ENCODE measurements around the gene SLC35E4.
"Not testable (repeated sequence)": the region's sequence is repeated elsewhere in the genome, so short reads cannot be mapped to it uniquely, and the experiment has no call there.

SLC35E4 gene

DNA sequence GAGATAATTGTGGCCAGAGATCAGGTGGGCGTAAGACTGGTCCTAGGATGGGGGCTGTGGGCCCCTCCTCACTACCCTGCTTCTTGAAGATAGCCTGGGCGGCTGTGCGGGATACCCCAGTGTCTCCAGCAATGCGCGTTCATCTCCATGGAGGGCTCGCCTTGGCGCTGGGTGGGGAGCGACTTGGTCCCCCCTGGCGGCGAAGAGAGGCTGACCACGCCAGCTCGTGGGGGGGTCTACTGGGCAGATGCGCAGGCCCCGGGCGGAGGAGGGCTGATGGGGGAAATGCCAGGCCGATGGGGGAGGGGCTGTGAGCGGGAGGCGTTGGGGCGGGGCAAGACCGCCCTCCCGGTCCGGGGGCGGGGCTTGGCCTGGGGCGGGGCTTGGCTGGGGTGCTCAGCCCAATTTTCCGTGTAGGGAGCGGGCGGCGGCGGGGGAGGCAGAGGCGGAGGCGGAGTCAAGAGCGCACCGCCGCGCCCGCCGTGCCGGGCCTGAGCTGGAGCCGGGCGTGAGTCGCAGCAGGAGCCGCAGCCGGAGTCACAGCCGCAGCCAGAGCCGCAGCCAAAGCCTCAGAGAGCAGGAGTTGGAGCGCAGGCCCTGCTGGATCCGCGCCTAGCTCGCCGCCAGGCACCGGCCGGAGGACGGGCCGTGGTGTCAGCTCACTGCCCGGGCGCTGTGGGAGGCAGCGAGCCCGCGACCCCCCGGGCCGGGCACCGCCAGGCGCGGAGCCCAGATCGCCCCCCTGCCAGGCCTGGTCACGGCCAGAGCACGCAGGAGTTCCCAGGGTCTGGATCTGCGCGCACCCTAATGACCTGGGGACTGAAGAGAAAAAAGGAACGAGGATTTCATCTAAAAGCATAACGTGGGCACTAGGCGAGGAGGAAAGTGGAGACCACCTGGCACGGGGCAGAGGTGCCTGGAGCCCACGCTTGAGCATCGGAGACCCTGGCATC is at the start of gene SLC35E4:
TSS of gene SLC35E4 (plus strand) at position 509 of the 953 bp plus-strand sequence. CDS start 670 bp downstream, outside the sequence.
- DNase-seq = peak; percentile 93

DNA sequence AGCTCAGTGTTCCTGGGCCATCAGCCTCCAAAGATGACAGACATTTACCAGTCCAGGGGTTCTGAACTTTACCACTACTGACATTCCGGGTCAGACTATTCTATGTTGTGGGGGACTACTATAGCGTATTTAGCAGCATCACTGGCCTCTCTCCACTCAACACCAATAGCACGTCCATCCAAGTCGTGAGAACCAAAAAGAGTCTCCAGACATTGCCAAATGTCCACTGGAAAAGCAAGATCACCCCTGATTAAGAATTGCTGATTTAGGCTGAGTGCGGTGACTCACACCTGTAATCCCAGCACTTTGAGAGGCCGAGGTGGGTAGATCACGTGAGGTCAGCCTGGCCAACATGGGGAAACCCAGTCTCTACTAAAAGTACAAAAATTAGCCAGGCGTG is 49.2 kb upstream of the SLC35E4 start:
- DNase-seq = no peak

GRCh38 chr22:30591191-30591587 is 44.4 kb upstream of the SLC35E4 start:
- DNase-seq = no peak

GRCh38 chr22:30591588-30592359 is 43.8 kb upstream of the SLC35E4 start, which contains the start of gene PES1:
Gene PES1 (minus strand): TSS chr22:30591910. CDS start chr22:30591833, 77 bp downstream.
- peak; percentile 98 for DNase-seq

GRCh38 chr22:30592360-30592713 is 43.2 kb upstream of the SLC35E4 start:
- DNase-seq = not testable (repeated sequence)

GRCh38 chr22:30596199-30596598 is 39.4 kb upstream of the SLC35E4 start:
- no peak for DNase-seq

GRCh38 chr22:30596886-30597285 is 38.7 kb upstream of the SLC35E4 start:
- no peak for DNase-seq

GRCh38 chr22:30598986-30599385 is 36.6 kb upstream of the SLC35E4 start:
- no peak for DNase-seq

- DNase-seq = no peak
Measured at GRCh38 chr22:30600921-30601320, 34.7 kb upstream of the SLC35E4 start.

DNA sequence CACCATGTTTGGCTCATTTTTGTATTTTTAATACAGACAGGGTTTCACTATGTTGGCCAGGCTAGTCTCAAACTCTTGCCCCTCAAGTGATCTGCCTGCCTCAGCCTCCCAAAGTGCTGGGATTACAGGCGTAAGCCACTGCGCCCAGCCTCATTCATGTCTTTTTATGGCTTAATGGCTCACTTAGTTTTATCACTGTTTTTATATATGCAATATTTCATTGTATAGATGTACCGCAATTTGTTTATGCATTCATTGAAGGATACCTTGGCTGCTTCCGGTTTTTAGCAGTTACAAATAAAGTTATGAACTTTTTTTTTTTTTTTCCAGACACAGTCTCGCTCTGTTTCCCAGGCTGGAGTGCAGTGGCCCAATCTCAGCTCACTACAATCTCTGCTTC is 34.1 kb upstream of the SLC35E4 start:
- no peak for DNase-seq

DNA sequence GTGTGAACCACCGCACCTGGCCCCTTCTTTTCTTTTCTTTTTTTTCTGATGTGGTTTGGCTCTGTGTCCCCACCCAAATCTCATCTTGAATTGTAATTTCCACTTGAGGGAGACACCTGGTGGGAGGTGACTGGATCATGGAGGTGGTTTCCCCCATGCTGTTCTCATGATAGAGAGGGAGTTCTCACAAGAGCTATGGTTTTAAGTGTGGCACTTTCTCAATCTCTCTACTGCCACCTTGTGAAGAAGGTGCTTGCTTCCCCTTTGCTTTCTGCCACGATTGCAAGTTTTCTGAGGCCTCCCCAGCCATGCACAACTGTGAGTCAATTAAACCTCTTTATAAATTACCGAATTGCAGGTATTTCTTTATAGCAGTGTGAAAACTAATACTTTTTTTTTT is 33.5 kb upstream of the SLC35E4 start:
- no peak for DNase-seq

DNA sequence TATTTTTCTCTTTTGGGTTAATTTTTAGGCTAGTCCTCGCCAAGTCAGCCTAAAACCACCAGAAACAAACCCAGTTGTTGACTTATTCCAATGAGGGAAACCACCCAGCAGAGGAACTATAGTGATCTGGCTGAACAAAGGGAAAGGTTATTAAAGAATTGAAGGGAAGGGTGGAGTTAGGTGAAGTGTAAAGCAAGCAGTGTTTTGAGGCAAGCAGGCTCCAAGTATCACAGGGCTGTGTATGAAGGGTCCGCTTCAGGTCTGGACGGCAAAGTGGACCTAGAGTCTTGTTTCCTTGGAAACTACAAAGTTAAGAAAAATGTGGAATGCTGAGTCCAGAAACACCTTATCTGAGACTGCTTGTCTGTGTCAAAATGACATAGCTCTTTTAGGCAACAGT is 31.8 kb upstream of the SLC35E4 start:
- no peak for DNase-seq

DNA sequence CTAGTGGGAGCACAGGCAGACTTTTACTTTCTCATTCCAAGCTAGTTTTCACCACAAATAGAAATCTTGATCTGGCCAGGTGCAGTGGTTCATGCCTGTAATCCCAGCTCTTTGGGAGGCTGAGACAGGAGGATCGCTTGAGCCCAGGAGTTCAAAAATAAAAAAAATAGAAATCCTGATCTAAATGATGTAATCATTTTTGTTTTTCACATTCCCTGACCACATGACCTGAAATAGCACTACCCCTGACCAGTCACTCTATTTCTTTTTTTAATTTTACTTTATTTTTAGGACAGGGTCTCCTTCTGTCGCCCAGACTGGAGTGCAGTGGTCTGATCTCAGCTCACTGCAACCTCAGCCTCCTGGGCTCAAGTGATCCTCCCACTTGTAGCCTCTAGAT is 30.9 kb upstream of the SLC35E4 start:
- no peak for DNase-seq

GRCh38 chr22:30605449-30606110 is 30.0 kb upstream of the SLC35E4 start:
- peak; percentile 41 for DNase-seq

GRCh38 chr22:30606455-30607299 is 28.9 kb upstream of the SLC35E4 start, which contains the start of gene TCN2:
Gene TCN2 (plus strand): TSS chr22:30607174. CDS start chr22:30607332, 158 bp downstream.
- peak; percentile 56 for DNase-seq

DNA sequence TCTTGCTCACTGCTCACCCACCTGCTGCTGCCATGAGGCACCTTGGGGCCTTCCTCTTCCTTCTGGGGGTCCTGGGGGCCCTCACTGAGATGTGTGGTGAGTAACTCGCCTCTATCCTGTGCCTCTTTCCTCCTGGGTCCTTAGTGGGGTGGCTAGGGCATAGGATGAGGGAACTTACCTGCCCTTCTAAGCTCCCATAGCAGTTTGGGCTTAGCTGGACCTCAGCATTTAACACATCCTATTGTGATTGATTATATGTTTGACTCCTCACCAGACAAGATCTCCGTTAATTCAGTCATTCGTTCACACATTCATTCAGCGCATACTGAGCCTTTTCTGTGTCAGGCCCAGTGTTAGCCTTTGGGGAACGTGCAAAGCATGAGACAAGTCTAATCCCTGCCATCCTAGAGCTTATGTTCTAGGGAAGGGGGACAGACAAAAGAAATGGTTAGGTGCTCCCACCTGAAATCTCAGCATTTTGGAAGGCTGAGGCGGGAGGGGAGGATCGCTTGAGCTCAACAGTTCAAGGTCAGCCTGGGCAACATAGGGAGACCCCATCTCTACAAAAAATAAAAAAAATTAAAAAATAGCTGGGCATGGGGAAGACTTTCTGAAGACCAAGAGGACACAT is 28.2 kb upstream of the SLC35E4 start:
- no peak for DNase-seq

DNA sequence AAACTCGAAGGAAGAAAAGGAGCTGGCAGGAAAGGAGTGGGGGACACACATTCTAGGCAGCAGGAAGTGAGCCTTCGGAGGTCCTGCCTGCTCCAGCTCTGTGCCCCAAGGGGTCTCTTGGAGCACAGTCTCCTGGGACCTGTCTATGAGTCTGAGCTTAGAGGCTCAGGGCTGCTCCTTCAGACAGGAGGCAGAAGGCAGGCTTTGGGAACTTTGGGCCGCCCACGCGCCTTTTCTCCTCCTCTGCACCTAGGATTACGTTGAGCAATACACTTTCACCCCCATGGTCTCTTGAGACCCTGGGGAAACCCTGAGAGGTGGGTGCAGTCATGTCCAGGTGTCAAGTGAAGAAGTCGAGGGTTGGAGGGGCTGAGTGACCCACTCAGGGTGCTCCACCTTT is 27.6 kb upstream of the SLC35E4 start:
- no peak for DNase-seq

GRCh38 chr22:30609260-30610185 is 26.1 kb upstream of the SLC35E4 start:
- DNase-seq = peak; percentile 72

- peak; percentile 67 for DNase-seq
Measured at GRCh38 chr22:30610299-30610698, 25.3 kb upstream of the SLC35E4 start.

GRCh38 chr22:30611197-30611596 is 24.4 kb upstream of the SLC35E4 start:
- DNase-seq = no peak

All from CD4-positive, alpha-beta T cell treated with Interleukin-15 for 1 hour (primary cell).